Calu3 (cell line): ENCODE data around the gene DTL. TPM values are rescaled to one million over a fixed set of nuclear protein-coding genes. Genes with fewer than 3 reads are reported as not detected.

Source experiments
- BruUV-seq: library from RNA; stranded (reverse); fragments of 400-500 nt; replicated peaks from 2 replicates; lab custom pipeline; 2021; lab: Mats Ljungman, UMichigan
- CTCF ChIA-PET: fragments of 300-600 bp; sonication (Branson Sonifier 250); formaldehyde crosslinking; loops from one replicate; lab custom pipeline; 2022; ENCODE audit warnings: antibody characterized with exemption; lab: Charles Lee
- DNase-seq: peaks from one replicate; pipeline ENCODE4 v3.0.0; 2022
- H3K27ac Mint-ChIP-seq: one replicate; pipeline ENCODE4 v1.8.0; 2022; ENCODE audit warnings: mixed read lengths; ENCODE audit not compliant: unreplicated experiment
- H3K27me3 Mint-ChIP-seq: one replicate; pipeline ENCODE4 v1.8.0; 2022; ENCODE audit warnings: mixed read lengths; ENCODE audit not compliant: unreplicated experiment
- H3K36me3 Mint-ChIP-seq: one replicate; pipeline ENCODE4 v1.8.0; 2022; ENCODE audit warnings: mild to moderate bottlenecking, moderate library complexity, mixed read lengths; ENCODE audit not compliant: insufficient read depth, unreplicated experiment
- H3K4me1 Mint-ChIP-seq: one replicate; pipeline ENCODE4 v1.8.0; 2022; ENCODE audit warnings: mild to moderate bottlenecking, low read depth, mixed read lengths; ENCODE audit not compliant: unreplicated experiment
- H3K4me3 Mint-ChIP-seq: one replicate; pipeline ENCODE4 v1.8.0; 2022; ENCODE audit warnings: mild to moderate bottlenecking, low read depth, moderate library complexity, mixed read lengths; ENCODE audit not compliant: unreplicated experiment
- H3K9me3 Mint-ChIP-seq: one replicate; pipeline ENCODE4 v1.8.0; 2022; ENCODE audit warnings: low read depth, mixed read lengths; ENCODE audit not compliant: unreplicated experiment
- CTCF ChIP-seq: fragments of 200-600 bp; IDR thresholded peaks from one replicate; pipeline ENCODE4 v1.8.0; 2022; ENCODE audit warnings: antibody characterized with exemption; ENCODE audit not compliant: unreplicated experiment
- intact Hi-C: fragments of 100-400 bp; cut with micrococcal nuclease; formaldehyde crosslinking; loops from one replicate; pipeline ENCODE4 v1.10.0; 2022; ENCODE audit not compliant: unreplicated experiment
- total RNA-seq: library from RNA; stranded (reverse); gene quantifications from 2 replicates; pipeline ENCODE4 v1.2.3, GENCODE V29; 2022

The DTL gene
- total RNA-seq, 1 experiment from 2014 or later, result 44.0 TPM

DNA sequence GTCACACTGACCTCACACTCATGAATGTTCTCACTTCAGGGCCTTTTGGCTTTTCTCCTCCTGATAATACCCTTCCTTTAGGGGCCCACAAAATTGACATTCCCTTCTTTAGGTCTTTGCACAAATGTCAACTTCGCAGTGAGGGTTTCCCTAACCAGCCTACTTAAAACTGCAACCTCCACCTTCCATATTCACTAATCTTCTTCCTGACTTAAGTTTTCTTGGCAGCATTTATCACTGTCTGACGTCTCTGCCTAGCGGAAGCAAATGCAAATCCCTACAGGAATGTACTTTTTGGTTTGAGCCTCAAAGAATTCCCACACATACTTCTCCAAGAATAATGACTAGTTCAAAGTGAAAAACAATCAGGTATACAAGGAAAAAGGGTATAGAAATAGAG, 33.0 kb upstream of the DTL start:
- H3K9me3 Mint-ChIP-seq, result no peaks in the 10 kb centered on the region
- BruUV-seq, result no TSS peak
- H3K27me3 Mint-ChIP-seq, result no peaks in the 10 kb centered on the region
- H3K27ac Mint-ChIP-seq, result no peak overlapping the region
- no peaks in the 10 kb centered on the region for H3K4me1 Mint-ChIP-seq
- intact Hi-C loops, result no loop called here
- no peak for DNase-seq
- CTCF ChIA-PET, result no interaction called here
- peaks cover 7% of the 10 kb centered on the region for H3K36me3 Mint-ChIP-seq
- no peak overlapping the region for H3K4me3 Mint-ChIP-seq
- TF ChIP-seq CTCF, result no peak

GRCh38 chr1:212004895-212005608, 30.5 kb upstream of the DTL start:
- Mint-ChIP-seq H3K9me3 (no peaks in the 10 kb centered on the region), H3K4me1 (no peaks in the 10 kb centered on the region), H3K27me3 (no peaks in the 10 kb centered on the region), H3K36me3 (peaks cover 7% of the 10 kb centered on the region), H3K27ac (no peak overlapping the region), H3K4me3 (no peak overlapping the region)
- no TSS peak for BruUV-seq
- no peak for DNase-seq
- TF ChIP-seq CTCF, result no peak
- CTCF ChIA-PET, result no interaction called here
- intact Hi-C loops, result no loop called here

DNA sequence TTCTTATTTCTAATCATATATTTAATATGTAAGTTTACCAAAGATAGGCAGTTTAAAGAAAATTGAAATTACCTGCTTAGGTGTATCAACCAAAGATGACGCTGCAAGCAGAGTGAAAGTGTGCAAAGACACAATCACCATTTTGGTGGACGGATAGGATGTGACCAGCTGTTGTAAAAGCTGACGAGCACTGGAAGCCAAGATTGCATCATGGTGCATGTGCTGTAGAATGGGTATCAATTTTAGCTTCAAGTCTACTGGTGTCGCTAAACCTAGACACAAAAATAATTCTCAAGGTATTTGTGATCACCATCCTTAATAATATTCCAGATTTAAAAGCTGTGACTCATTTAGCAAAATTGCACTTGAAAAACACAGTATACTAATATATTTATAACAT, 28.4 kb upstream of the DTL start:
- Mint-ChIP-seq H3K4me1 (no peaks in the 10 kb centered on the region), H3K27ac (no peak overlapping the region), H3K36me3 (no peaks in the 10 kb centered on the region), H3K27me3 (no peaks in the 10 kb centered on the region), H3K4me3 (no peak overlapping the region), H3K9me3 (no peaks in the 10 kb centered on the region)
- BruUV-seq, result no TSS peak
- no peak for DNase-seq
- CTCF ChIA-PET, result no interaction called here
- no peak for TF ChIP-seq CTCF
- intact Hi-C loops, result no loop called here

DNA sequence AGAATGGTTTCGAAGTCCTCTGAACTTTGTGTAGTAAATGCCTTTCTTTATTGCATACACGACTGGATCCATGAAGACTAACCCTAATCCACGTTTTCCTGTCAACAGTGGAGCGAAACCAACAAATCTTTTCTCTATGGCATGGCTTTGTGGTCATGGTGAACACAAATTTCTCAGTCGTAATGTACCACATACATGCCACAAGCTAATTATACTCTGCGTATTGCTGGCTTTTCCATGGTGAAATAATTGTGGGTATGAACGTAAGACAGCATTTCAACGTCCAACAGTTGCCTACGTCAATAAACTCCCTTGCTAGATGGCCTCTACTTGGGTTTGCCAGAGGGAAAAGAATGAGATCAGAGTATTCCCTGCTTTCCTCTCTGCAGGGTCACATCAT, 27.7 kb upstream of the DTL start:
- Mint-ChIP-seq H3K27ac (no peak overlapping the region), H3K36me3 (no peaks in the 10 kb centered on the region), H3K4me1 (no peaks in the 10 kb centered on the region), H3K27me3 (no peaks in the 10 kb centered on the region), H3K4me3 (no peak overlapping the region), H3K9me3 (no peaks in the 10 kb centered on the region)
- no peak for DNase-seq
- TF ChIP-seq CTCF, result no peak
- CTCF ChIA-PET, result no interaction called here
- intact Hi-C loops, result no loop called here
- no TSS peak for BruUV-seq
